PC-3 (cell line): Measurements from ENCODE around the gene NXF3. TPM values are rescaled to one million over a fixed set of nuclear protein-coding genes. Genes with fewer than 3 reads are reported as not detected.

ENCODE experiments used
- ATAC-seq: fragments of 200-7000 bp; cut with Tn5 transposase; 2 replicates; pipeline ENCODE4 v1.9.1; 2020; ENCODE audit warnings: mild to moderate bottlenecking, moderate library complexity
- BruUV-seq: library from RNA; stranded (reverse); fragments of 400-500 nt; replicated peaks from 2 replicates; lab custom pipeline; 2021; lab: Mats Ljungman, UMichigan
- CTCF ChIA-PET: fragments of 300-600 bp; sonication (Branson Sonifier 250); formaldehyde crosslinking; loops from one replicate; lab custom pipeline; 2022; ENCODE audit warnings: antibody characterized with exemption; lab: Charles Lee
- POLR2A ChIA-PET: fragments of 300-600 bp; sonication (Branson Sonifier 250); formaldehyde crosslinking; loops from one replicate; lab custom pipeline; 2022; ENCODE audit warnings: antibody characterized with exemption; ENCODE audit not compliant: unreplicated experiment; lab: Charles Lee
- DNase-seq: peaks from one replicate; pipeline ENCODE4 v3.0.0-alpha.2; 2015
- H2AFZ ChIP-seq: fragments of 300-600 bp; sonication (generic); 2 replicates; pipeline ENCODE4 v1.6.0; 2016; ENCODE audit warnings: antibody characterized with exemption, low read length
- H3F3A ChIP-seq: fragments of 300-600 bp; sonication (generic); one replicate; pipeline ENCODE4 v1.6.0; 2017; ENCODE audit warnings: antibody characterized with exemption, low read length, control low read depth, mild to moderate bottlenecking; ENCODE audit not compliant: unreplicated experiment
- H3K27ac ChIP-seq: fragments of 300-600 bp; sonication (generic); 2 replicates; pipeline ENCODE4 v1.5.1; 2016; ENCODE audit warnings: mild to moderate bottlenecking, low read length
- H3K27me3 ChIP-seq: fragments of 300-600 bp; sonication (generic); 2 replicates; pipeline ENCODE4 v1.6.1; 2016; ENCODE audit warnings: low read length, mixed read lengths
- H3K36me3 ChIP-seq: fragments of 300-600 bp; sonication (generic); 2 replicates; pipeline ENCODE4 v1.6.1; 2016; ENCODE audit warnings: low read depth, mixed run types, low read length, mixed read lengths
- H3K4me1 ChIP-seq: fragments of 300-600 bp; sonication (generic); 2 replicates; pipeline ENCODE4 v1.5.1; 2016; ENCODE audit warnings: low read length; ENCODE audit not compliant: insufficient read depth
- H3K4me2 ChIP-seq: fragments of 300-600 bp; sonication (generic); 2 replicates; pipeline ENCODE4 v1.6.0; 2016; ENCODE audit warnings: low read length
- H3K4me3 ChIP-seq: fragments of 300-600 bp; sonication (generic); 2 replicates; pipeline ENCODE4 v1.5.1; 2016; ENCODE audit warnings: mild to moderate bottlenecking, low read length, mixed read lengths
- H3K79me2 ChIP-seq: fragments of 300-600 bp; sonication (generic); 2 replicates; pipeline ENCODE4 v1.6.1; 2017; ENCODE audit warnings: low read length, mixed read lengths
- H3K9ac ChIP-seq: fragments of 300-600 bp; sonication (generic); 2 replicates; pipeline ENCODE4 v1.6.0; 2016; ENCODE audit warnings: mild to moderate bottlenecking, low read length
- H3K9me2 ChIP-seq: fragments of 300-600 bp; sonication (generic); replicated peaks from 2 replicates; pipeline ENCODE4 v1.6.1; 2016; ENCODE audit warnings: mixed run types, low read length, mixed read lengths
- H3K9me3 ChIP-seq: fragments of 300-600 bp; sonication (generic); 2 replicates; pipeline ENCODE4 v1.6.1; 2016; ENCODE audit warnings: low read length, mixed read lengths
- H4K20me1 ChIP-seq: fragments of 300-600 bp; sonication (generic); 2 replicates; pipeline ENCODE4 v1.6.1; 2016; ENCODE audit warnings: low read length, mixed read lengths
- EZH2 ChIP-seq: fragments of 300-600 bp; sonication (generic); IDR thresholded peaks from one replicate; pipeline ENCODE4 v1.6.1; 2017; ENCODE audit warnings: antibody characterized with exemption, mild to moderate bottlenecking, low read length; ENCODE audit not compliant: unreplicated experiment
- EZH2phosphoT487 ChIP-seq: fragments of 300-600 bp; sonication (generic); IDR thresholded peaks from 2 replicates; pipeline ENCODE4 v1.6.1; 2018; ENCODE audit warnings: mild to moderate bottlenecking, antibody characterized with exemption, low read length, borderline replicate concordance
- intact Hi-C: fragments of 100-400 bp; cut with micrococcal nuclease; formaldehyde crosslinking; loops from 2 replicates; pipeline ENCODE4 v1.9.0; 2023
- total RNA-seq: library from RNA; depleted of rRNA; stranded (reverse); fragments of >200 nt; gene quantifications from 2 replicates; pipeline ENCODE4 v1.2.3, GENCODE V29; 2014
- TF ChIP-seq, protein P1 (sequence below): fragments of 300-600 bp; sonication (generic); conservative IDR thresholded peaks from 2 replicates; pipeline ENCODE4 v1.5.1; 2017; ENCODE audit warnings: antibody characterized with exemption, low read depth, mild to moderate bottlenecking, low read length

The NXF3 gene
- total RNA-seq, 1 experiment from 2014 or later: 0.15 TPM

DNA sequence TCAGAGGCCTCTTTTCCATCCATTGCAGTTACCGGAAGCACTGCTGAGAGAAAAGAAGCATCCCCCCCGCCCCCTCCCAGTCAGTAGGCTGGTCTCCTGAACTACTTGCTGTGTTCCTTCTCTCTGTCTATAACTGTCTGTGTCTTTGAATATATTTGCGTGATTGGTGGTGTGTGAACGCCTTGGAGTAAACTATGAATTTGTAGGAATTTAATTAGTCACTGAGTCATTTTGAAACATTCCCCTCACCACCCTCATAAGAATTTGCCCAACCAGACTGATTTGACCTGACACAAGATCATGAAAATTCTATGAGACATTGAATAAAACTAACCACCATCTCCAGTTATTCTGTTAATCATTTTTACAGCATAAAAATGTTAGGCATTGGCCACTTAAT is 6.7 kb upstream of the NXF3 start:
- no peak overlapping the region for H3K4me2 ChIP-seq
- no peaks in the 10 kb centered on the region for H3K36me3 ChIP-seq
- H3K9me3 ChIP-seq: no peaks in the 10 kb centered on the region
- H3F3A ChIP-seq: no peaks in the 10 kb centered on the region
- no peak overlapping the region for H3K4me3 ChIP-seq
- ATAC-seq (no peak), DNase-seq (no peak)
- H4K20me1 ChIP-seq: no peaks in the 10 kb centered on the region
- no peaks in the 10 kb centered on the region for H3K27me3 ChIP-seq
- CTCF ChIA-PET: no interaction called here
- H2AFZ ChIP-seq: no peak overlapping the region
- H3K4me1 ChIP-seq: no peaks in the 10 kb centered on the region
- BruUV-seq: no TSS peak
- POLR2A ChIA-PET: no interaction called here
- TF ChIP-seq EZH2phosphoT487 (no peak), EZH2 (no peak)
- TF ChIP-seq, protein P1, sequence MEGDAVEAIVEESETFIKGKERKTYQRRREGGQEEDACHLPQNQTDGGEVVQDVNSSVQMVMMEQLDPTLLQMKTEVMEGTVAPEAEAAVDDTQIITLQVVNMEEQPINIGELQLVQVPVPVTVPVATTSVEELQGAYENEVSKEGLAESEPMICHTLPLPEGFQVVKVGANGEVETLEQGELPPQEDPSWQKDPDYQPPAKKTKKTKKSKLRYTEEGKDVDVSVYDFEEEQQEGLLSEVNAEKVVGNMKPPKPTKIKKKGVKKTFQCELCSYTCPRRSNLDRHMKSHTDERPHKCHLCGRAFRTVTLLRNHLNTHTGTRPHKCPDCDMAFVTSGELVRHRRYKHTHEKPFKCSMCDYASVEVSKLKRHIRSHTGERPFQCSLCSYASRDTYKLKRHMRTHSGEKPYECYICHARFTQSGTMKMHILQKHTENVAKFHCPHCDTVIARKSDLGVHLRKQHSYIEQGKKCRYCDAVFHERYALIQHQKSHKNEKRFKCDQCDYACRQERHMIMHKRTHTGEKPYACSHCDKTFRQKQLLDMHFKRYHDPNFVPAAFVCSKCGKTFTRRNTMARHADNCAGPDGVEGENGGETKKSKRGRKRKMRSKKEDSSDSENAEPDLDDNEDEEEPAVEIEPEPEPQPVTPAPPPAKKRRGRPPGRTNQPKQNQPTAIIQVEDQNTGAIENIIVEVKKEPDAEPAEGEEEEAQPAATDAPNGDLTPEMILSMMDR: no peak
- H3K9me2 ChIP-seq: no peaks in the 10 kb centered on the region
- H3K9ac ChIP-seq: no peak overlapping the region
- no peaks in the 10 kb centered on the region for H3K79me2 ChIP-seq
- intact Hi-C loops: no loop called here
- no peak overlapping the region for H3K27ac ChIP-seq

DNA sequence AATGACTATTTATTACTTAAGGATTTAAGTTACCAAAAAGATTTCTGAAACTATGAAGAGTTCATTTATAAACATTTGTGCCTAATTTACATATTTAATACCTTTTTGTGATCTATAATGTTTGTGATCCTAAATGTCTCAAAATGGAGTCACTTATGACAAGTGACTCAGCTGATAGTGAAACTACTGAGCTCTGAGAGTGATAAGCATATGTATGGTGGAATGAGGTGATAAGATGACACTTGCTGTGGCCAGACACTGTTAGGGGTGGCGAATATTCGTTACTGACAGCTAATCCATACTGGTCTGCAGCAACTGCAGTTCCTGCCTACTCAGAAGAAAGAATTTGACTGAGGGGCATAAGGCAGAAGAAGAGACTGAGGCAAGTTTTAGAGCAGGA is 5.5 kb upstream of the NXF3 start:
- no peaks in the 10 kb centered on the region for H3K4me1 ChIP-seq
- no peaks in the 10 kb centered on the region for H4K20me1 ChIP-seq
- no peaks in the 10 kb centered on the region for H3F3A ChIP-seq
- BruUV-seq: no TSS peak
- TF ChIP-seq EZH2 (no peak), EZH2phosphoT487 (no peak)
- TF ChIP-seq, protein P1: no peak
- H3K36me3 ChIP-seq: no peaks in the 10 kb centered on the region
- H3K4me3 ChIP-seq: no peak overlapping the region
- no peaks in the 10 kb centered on the region for H3K9me3 ChIP-seq
- CTCF ChIA-PET: no interaction called here
- intact Hi-C loops: no loop called here
- H3K4me2 ChIP-seq: no peak overlapping the region
- H3K27ac ChIP-seq: no peak overlapping the region
- no peaks in the 10 kb centered on the region for H3K27me3 ChIP-seq
- DNase-seq (no peak), ATAC-seq (no peak)
- H3K9ac ChIP-seq: no peak overlapping the region
- H3K79me2 ChIP-seq: no peaks in the 10 kb centered on the region
- H2AFZ ChIP-seq: no peak overlapping the region
- POLR2A ChIA-PET: no interaction called here
- no peaks in the 10 kb centered on the region for H3K9me2 ChIP-seq

DNA sequence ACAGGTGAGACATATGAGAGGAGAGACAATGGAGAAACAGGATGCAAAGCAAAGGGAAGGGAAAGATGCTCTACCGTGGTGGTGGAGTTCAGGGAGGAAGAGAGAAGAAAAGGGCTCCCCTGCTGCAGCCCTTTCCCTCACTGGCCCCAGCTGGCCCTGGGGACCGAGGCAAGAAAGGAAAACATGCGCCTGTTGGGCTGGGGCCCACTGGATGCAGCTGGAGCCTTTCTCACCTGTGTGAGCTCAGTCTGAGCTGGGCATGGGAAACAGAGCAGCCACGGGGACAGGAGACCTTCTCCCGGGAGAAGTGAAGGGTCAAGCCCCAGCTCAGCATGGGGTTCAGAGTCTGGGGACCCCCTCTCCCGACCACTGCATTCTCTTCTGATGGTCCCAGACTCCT is 11.9 kb downstream of the NXF3 start:
- ChIA-PET CTCF (no interaction called here), POLR2A (no interaction called here)
- ATAC-seq (no peak), DNase-seq (no peak)
- Histone ChIP-seq H3K27ac (no peak overlapping the region), H2AFZ (no peak overlapping the region), H3K27me3 (no peaks in the 10 kb centered on the region), H3K36me3 (no peaks in the 10 kb centered on the region), H3K9me3 (no peaks in the 10 kb centered on the region), H4K20me1 (no peaks in the 10 kb centered on the region), H3K4me3 (no peak overlapping the region), H3K9ac (no peak overlapping the region), H3K9me2 (no peaks in the 10 kb centered on the region), H3K4me2 (no peak overlapping the region), H3K79me2 (no peaks in the 10 kb centered on the region), H3F3A (no peaks in the 10 kb centered on the region), H3K4me1 (no peaks in the 10 kb centered on the region)
- no TSS peak for BruUV-seq
- TF ChIP-seq EZH2: no peak
- TF ChIP-seq, protein P1: no peak
- no peak for TF ChIP-seq EZH2phosphoT487
- intact Hi-C loops: no loop called here
